Measurements from ENCODE around the gene ADAM12. TPM values are rescaled to one million over a fixed set of nuclear protein-coding genes. Genes with fewer than 3 reads are reported as not detected.

Gene ADAM12
- total RNA-seq, 1 experiment from 2014 or later, result 0.24 TPM

- Histone ChIP-seq H2BK120ac (ENCODE audit: low read depth, low read length, poor library complexity, severe bottlenecking) (no peak overlapping the region), H4K5ac (ENCODE audit: insufficient read length, low read depth, low read length) (no peak overlapping the region), H3K27me3 (ENCODE audit: insufficient read depth, low read length) (no peaks in the 10 kb centered on the region), H4K91ac (ENCODE audit: insufficient read length, low read depth, low read length) (no peak overlapping the region), H2AFZ (ENCODE audit: low read length) (no peak overlapping the region), H3K27ac (ENCODE audit: insufficient read length, low read depth, low read length) (no peak overlapping the region), H3K4me2 (ENCODE audit: insufficient read depth, insufficient read length, low read length) (no peak overlapping the region), H3K9ac (ENCODE audit: extremely low read depth, insufficient read length, low read length) (no peak overlapping the region), H3K4me1 (ENCODE audit: insufficient read depth, low read length) (no peaks in the 10 kb centered on the region), H2BK5ac (ENCODE audit: insufficient read length, low read length) (no peak overlapping the region), H3K56ac (ENCODE audit: insufficient read length, low read depth, low read length) (no peak overlapping the region), H2AK5ac (ENCODE audit: insufficient read length, low read length) (no peak overlapping the region), H4K8ac (replicated peaks; ENCODE audit: insufficient read length, low read depth, low read length) (no peak overlapping the region), H3K9me3 (ENCODE audit: control insufficient read depth, low read depth, low read length) (peaks cover 9% of the 10 kb centered on the region), H2BK12ac (ENCODE audit: insufficient read length, low read depth, low read length) (no peak overlapping the region), H3T11ph (ENCODE audit: low read length) (no peak overlapping the region), H3K79me2 (ENCODE audit: insufficient read depth, low read length) (no peaks in the 10 kb centered on the region), H2BK15ac (ENCODE audit: low read depth, low read length) (no peak overlapping the region), H3K4ac (ENCODE audit: low read depth, low read length) (no peak overlapping the region), H3K23me2 (ENCODE audit: insufficient read length, low read depth, low read length, poor library complexity, severe bottlenecking) (no peaks in the 10 kb centered on the region), H4K20me1 (ENCODE audit: control insufficient read depth, insufficient read depth, insufficient read length) (no peaks in the 10 kb centered on the region), H3K14ac (ENCODE audit: insufficient read depth, low read length) (no peak overlapping the region), H3K18ac (ENCODE audit: insufficient read length, low read depth, low read length) (no peak overlapping the region), H3K79me1 (ENCODE audit: insufficient read depth, low read depth, low read length, poor library complexity, severe bottlenecking) (no peaks in the 10 kb centered on the region), H2BK20ac (ENCODE audit: low read depth, low read length, poor library complexity, severe bottlenecking) (no peak overlapping the region), H3K23ac (ENCODE audit: insufficient read length, low read depth, low read length) (no peak overlapping the region)
- no peak for TF ChIP-seq CTCF (conservative IDR thresholded peaks at IDR 0.05)
- DNase-seq, result no peak
- Mint-ChIP-seq H3K9me3 (peaks cover 11 to 12% of the 10 kb centered on the region in 2 experiments), H3K27me3 (ENCODE audit: low read depth) (peaks cover 11% of the 10 kb centered on the region), H3K4me3 (no peak overlapping the region), H3K36me3 (ENCODE audit: insufficient read depth in 1 of 3, low read depth in 3 of 3) (peaks cover 6 to 12% (median 11%) of the 10 kb centered on the region in 3 experiments; a peak in 6 of 7 replicates), H3K4me1 (peaks cover 6 to 8% of the 10 kb centered on the region in 2 experiments), H3K27ac (no peak overlapping the region; a peak in 1 of 7 replicates)
- no CpG with 5 or more reads among the region's 12 CpGs for WGBS (ENCODE audit: extremely low coverage, insufficient read length, low lambda C conversion rate)
These were observed 32.5 kb upstream of the ADAM12 start for GRCh38 chr10:126420567-126421300.

All from H9 (cell line).